Glutamatergic neuron (in vitro differentiated cells): ENCODE results near the gene FBXL12. TPM values are rescaled to one million over a fixed set of nuclear protein-coding genes. Genes with fewer than 3 reads are reported as not detected.

Source experiments
- DNase-seq: peaks from one replicate; pipeline ENCODE4 v3.0.0; 2022
- H3K27ac Mint-ChIP-seq: one replicate; pipeline ENCODE4 v1.8.0; 2020; ENCODE audit warnings: mild to moderate bottlenecking, mixed read lengths, inconsistent platforms; ENCODE audit not compliant: unreplicated experiment
- H3K27me3 Mint-ChIP-seq: one replicate; pipeline ENCODE4 v1.8.0; 2020; ENCODE audit warnings: mild to moderate bottlenecking, moderate library complexity, mixed read lengths, inconsistent platforms; ENCODE audit not compliant: unreplicated experiment
- H3K36me3 Mint-ChIP-seq: one replicate; pipeline ENCODE4 v1.8.0; 2020; ENCODE audit warnings: mild to moderate bottlenecking, mixed read lengths, inconsistent platforms; ENCODE audit not compliant: unreplicated experiment
- H3K4me1 Mint-ChIP-seq: one replicate; pipeline ENCODE4 v1.8.0; 2020; ENCODE audit warnings: mild to moderate bottlenecking, low read depth, mixed read lengths, inconsistent platforms; ENCODE audit not compliant: unreplicated experiment
- H3K4me3 Mint-ChIP-seq: one replicate; pipeline ENCODE4 v1.8.0; 2020; ENCODE audit warnings: mild to moderate bottlenecking, mixed read lengths, inconsistent platforms; ENCODE audit not compliant: unreplicated experiment
- H3K9me3 Mint-ChIP-seq: one replicate; pipeline ENCODE4 v1.8.0; 2020; ENCODE audit warnings: mild to moderate bottlenecking, moderate library complexity, mixed read lengths, inconsistent platforms; ENCODE audit not compliant: unreplicated experiment
- CTCF ChIP-seq: fragments of 200-600 bp; sonication (generic); IDR thresholded peaks from one replicate; pipeline ENCODE4 v1.5.0; 2021; ENCODE audit not compliant: partially characterized antibody, unreplicated experiment
- total RNA-seq: library from RNA; stranded (reverse); fragmentation: NEBNext Ultra II Directional; extraction: Animal tissue kit (Norgen Biotek cat#: 25700); gene quantifications from one replicate; pipeline ENCODE4 v1.2.1, GENCODE V29; 2021; ENCODE audit not compliant: unreplicated experiment

FBXL12 gene
- total RNA-seq, 1 donor from 2014 or later, result 43.0 TPM

GRCh38 chr19:9768175-9769112, 50.4 kb downstream of the FBXL12 start, which contains the start of gene ZNF846:
ZNF846 (minus strand) TSS chr19:9768738; CDS start chr19:9764950, 3,788 bp downstream.
- DNase-seq, result peak; percentile 96
- H3K4me1 Mint-ChIP-seq, result no peaks in the 10 kb centered on the region
- peaks cover 3% of the 10 kb centered on the region for H3K27me3 Mint-ChIP-seq
- peaks cover 12% of the 10 kb centered on the region for H3K36me3 Mint-ChIP-seq
- H3K4me3 Mint-ChIP-seq, result peak within 1 kb of the TSS; percentile 95
- H3K27ac Mint-ChIP-seq, result peak within 1 kb of the TSS; percentile 90
- no peak for TF ChIP-seq CTCF
- H3K9me3 Mint-ChIP-seq, result peaks cover 5% of the 10 kb centered on the region

Other genes starting within 250 kb of the FBXL12 start
- 50.0 TPM for gene ZNF121, start 234.6 kb downstream of the FBXL12 start, total RNA-seq
- 71.8 TPM for gene ZNF561, start 197.8 kb downstream of the FBXL12 start, total RNA-seq
- gene ZNF562, start 144.0 kb downstream of the FBXL12 start, total RNA-seq, result 71.4 TPM
- gene ZNF846, start 50.3 kb downstream of the FBXL12 start, total RNA-seq, result 19.0 TPM
- 324 TPM for gene UBL5, start 8.8 kb upstream of the FBXL12 start, total RNA-seq
- 110 TPM for gene PIN1, start 16.2 kb upstream of the FBXL12 start, total RNA-seq
- 19.5 TPM for gene OLFM2, start 117.4 kb upstream of the FBXL12 start, total RNA-seq
- 0.10 TPM for gene COL5A3, start 191.4 kb upstream of the FBXL12 start, total RNA-seq
- not detected for gene RDH8, start 194.4 kb upstream of the FBXL12 start, total RNA-seq